Measurements from ENCODE around the gene KIAA1549.

DNA sequence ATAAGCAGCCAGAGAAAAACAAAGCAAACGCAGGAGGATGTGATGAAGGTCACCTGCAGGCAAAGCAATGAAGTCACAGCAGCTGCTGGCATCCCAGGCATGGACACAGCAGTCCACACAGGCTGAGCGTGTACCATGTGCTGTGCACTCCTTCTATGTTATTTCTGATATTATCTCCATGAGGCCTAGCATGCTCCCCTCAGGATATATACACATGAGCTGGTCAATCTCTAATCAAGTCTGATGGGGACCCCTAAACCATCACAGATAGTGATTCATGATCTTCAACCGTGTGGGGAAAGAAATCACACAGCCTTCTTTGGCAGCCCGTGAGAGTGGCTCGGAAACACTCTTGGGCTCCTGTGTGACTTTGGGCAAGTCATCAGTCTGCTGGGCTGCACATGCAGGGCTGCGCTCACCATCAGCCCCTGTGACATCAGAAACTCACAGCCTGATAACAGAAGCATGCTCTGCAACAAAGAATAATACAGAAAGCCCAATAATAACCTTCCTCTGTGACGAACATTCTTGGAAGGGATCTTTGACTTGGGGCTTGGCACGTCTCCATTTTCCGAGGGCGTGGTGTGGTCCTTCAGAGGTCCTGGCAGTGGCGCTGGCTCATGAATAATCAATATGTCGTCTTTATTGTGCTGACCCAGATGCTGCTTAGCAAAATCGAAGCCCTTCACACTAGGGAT lies 100.2 kb downstream of the KIAA1549 start:
- TF ChIP-seq, protein P1, sequence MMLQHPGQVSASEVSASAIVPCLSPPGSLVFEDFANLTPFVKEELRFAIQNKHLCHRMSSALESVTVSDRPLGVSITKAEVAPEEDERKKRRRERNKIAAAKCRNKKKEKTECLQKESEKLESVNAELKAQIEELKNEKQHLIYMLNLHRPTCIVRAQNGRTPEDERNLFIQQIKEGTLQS (IDR thresholded peaks at IDR 0.05): no peak
- TF ChIP-seq RAD21 (IDR thresholded peaks at IDR 0.05) (no peak), TAF1 (conservative IDR thresholded peaks at IDR 0.05) (no peak), GABPA (IDR thresholded peaks at IDR 0.05 in 1 of 2, conservative IDR thresholded peaks at IDR 0.05 in 1 of 2) (no peak), HNF4A (conservative IDR thresholded peaks at IDR 0.05) (no peak), YY1 (IDR thresholded peaks at IDR 0.05) (no peak), EGR1 (IDR thresholded peaks at IDR 0.05; ENCODE audit: low read depth in 2 of 2) (no peak)
- TF ChIP-seq, protein P2, sequence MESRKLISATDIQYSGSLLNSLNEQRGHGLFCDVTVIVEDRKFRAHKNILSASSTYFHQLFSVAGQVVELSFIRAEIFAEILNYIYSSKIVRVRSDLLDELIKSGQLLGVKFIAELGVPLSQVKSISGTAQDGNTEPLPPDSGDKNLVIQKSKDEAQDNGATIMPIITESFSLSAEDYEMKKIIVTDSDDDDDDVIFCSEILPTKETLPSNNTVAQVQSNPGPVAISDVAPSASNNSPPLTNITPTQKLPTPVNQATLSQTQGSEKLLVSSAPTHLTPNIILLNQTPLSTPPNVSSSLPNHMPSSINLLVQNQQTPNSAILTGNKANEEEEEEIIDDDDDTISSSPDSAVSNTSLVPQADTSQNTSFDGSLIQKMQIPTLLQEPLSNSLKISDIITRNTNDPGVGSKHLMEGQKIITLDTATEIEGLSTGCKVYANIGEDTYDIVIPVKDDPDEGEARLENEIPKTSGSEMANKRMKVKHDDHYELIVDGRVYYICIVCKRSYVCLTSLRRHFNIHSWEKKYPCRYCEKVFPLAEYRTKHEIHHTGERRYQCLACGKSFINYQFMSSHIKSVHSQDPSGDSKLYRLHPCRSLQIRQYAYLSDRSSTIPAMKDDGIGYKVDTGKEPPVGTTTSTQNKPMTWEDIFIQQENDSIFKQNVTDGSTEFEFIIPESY (IDR thresholded peaks at IDR 0.05): no peak
- TF ChIP-seq, protein P3, sequence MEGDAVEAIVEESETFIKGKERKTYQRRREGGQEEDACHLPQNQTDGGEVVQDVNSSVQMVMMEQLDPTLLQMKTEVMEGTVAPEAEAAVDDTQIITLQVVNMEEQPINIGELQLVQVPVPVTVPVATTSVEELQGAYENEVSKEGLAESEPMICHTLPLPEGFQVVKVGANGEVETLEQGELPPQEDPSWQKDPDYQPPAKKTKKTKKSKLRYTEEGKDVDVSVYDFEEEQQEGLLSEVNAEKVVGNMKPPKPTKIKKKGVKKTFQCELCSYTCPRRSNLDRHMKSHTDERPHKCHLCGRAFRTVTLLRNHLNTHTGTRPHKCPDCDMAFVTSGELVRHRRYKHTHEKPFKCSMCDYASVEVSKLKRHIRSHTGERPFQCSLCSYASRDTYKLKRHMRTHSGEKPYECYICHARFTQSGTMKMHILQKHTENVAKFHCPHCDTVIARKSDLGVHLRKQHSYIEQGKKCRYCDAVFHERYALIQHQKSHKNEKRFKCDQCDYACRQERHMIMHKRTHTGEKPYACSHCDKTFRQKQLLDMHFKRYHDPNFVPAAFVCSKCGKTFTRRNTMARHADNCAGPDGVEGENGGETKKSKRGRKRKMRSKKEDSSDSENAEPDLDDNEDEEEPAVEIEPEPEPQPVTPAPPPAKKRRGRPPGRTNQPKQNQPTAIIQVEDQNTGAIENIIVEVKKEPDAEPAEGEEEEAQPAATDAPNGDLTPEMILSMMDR (IDR thresholded peaks at IDR 0.05; ENCODE audit: low read depth, low read length, missing input control): no peak
- TF ChIP-seq, protein P4, sequence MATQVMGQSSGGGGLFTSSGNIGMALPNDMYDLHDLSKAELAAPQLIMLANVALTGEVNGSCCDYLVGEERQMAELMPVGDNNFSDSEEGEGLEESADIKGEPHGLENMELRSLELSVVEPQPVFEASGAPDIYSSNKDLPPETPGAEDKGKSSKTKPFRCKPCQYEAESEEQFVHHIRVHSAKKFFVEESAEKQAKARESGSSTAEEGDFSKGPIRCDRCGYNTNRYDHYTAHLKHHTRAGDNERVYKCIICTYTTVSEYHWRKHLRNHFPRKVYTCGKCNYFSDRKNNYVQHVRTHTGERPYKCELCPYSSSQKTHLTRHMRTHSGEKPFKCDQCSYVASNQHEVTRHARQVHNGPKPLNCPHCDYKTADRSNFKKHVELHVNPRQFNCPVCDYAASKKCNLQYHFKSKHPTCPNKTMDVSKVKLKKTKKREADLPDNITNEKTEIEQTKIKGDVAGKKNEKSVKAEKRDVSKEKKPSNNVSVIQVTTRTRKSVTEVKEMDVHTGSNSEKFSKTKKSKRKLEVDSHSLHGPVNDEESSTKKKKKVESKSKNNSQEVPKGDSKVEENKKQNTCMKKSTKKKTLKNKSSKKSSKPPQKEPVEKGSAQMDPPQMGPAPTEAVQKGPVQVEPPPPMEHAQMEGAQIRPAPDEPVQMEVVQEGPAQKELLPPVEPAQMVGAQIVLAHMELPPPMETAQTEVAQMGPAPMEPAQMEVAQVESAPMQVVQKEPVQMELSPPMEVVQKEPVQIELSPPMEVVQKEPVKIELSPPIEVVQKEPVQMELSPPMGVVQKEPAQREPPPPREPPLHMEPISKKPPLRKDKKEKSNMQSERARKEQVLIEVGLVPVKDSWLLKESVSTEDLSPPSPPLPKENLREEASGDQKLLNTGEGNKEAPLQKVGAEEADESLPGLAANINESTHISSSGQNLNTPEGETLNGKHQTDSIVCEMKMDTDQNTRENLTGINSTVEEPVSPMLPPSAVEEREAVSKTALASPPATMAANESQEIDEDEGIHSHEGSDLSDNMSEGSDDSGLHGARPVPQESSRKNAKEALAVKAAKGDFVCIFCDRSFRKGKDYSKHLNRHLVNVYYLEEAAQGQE (IDR thresholded peaks at IDR 0.05): no peak
- TF ChIP-seq, protein P5, sequence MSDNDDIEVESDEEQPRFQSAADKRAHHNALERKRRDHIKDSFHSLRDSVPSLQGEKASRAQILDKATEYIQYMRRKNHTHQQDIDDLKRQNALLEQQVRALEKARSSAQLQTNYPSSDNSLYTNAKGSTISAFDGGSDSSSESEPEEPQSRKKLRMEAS (IDR thresholded peaks at IDR 0.05): no peak
